IMR-90 (cell line): ENCODE measurements around the gene NPY1R. TPM values are rescaled to one million over a fixed set of nuclear protein-coding genes. Genes with fewer than 3 reads are reported as not detected.

Source experiments
- ATAC-seq: fragments of 200-7000 bp; cut with Tn5 transposase; 2 replicates; pipeline ENCODE4 v1.9.1; 2020; ENCODE audit warnings: low read depth, mild to moderate bottlenecking, moderate library complexity
- BruUV-seq: library from RNA; stranded (reverse); fragments of 400-500 nt; replicated peaks from 2 replicates; lab custom pipeline; 2021; lab: Mats Ljungman, UMichigan
- CTCF ChIA-PET: fragments of 300-600 bp; formaldehyde crosslinking; extraction: SDS; loops from one replicate; lab custom pipeline; 2021; ENCODE audit warnings: antibody characterized with exemption; lab: Yijun Ruan, JAX
- POLR2A ChIA-PET: fragments of 300-600 bp; sonication (Branson Sonifier 250); formaldehyde crosslinking; loops from one replicate; lab custom pipeline; 2022; ENCODE audit warnings: antibody characterized with exemption; ENCODE audit not compliant: unreplicated experiment; lab: Charles Lee
- DNase-seq: peaks from one replicate; pipeline ENCODE4 v3.0.0; 2013
- H2AFZ ChIP-seq: replicated peaks from 2 replicates; pipeline ENCODE3; 2013; ENCODE audit warnings: low read length, mild to moderate bottlenecking; ENCODE audit not compliant: poor library complexity
- H2AK5ac ChIP-seq: 2 replicates; pipeline ENCODE4 v1.6.1; 2013; ENCODE audit warnings: low read depth, low read length, inconsistent platforms
- H2AK9ac ChIP-seq: replicated peaks from 2 replicates; pipeline ENCODE3; 2013; ENCODE audit warnings: mild to moderate bottlenecking, low read depth, low read length, moderate library complexity; ENCODE audit not compliant: poor library complexity
- H2BK120ac ChIP-seq: 2 replicates; pipeline ENCODE4 v1.6.1; 2013; ENCODE audit warnings: low read depth, low read length, inconsistent platforms
- H2BK15ac ChIP-seq: 3 replicates; pipeline ENCODE4 v1.6.1; 2013; ENCODE audit warnings: low read depth, low read length, inconsistent platforms
- H2BK20ac ChIP-seq: 2 replicates; pipeline ENCODE4 v1.6.1; 2013; ENCODE audit warnings: low read depth, mild to moderate bottlenecking, inconsistent platforms, low read length, moderate library complexity
- H2BK5ac ChIP-seq: 2 replicates; pipeline ENCODE4 v1.6.1; 2013; ENCODE audit warnings: mild to moderate bottlenecking, low read depth, low read length, inconsistent platforms; ENCODE audit not compliant: poor library complexity, severe bottlenecking
- H3K14ac ChIP-seq: replicated peaks from 2 replicates; pipeline ENCODE4 v1.6.1; 2013; ENCODE audit warnings: low read depth, low read length, inconsistent platforms
- H3K18ac ChIP-seq: 2 replicates; pipeline ENCODE4 v1.6.1; 2013; ENCODE audit warnings: low read depth, low read length, control low read depth
- H3K23ac ChIP-seq: 2 replicates; pipeline ENCODE4 v1.6.1; 2013; ENCODE audit warnings: low read depth, low read length, inconsistent platforms
- H3K27ac ChIP-seq: 2 replicates; pipeline ENCODE4 v1.5.1; 2013; ENCODE audit warnings: mild to moderate bottlenecking, control low read depth, low read length; ENCODE audit not compliant: insufficient read depth
- H3K27me3 ChIP-seq: 2 replicates; pipeline ENCODE4 v1.6.1; 2013; ENCODE audit warnings: low read length; ENCODE audit not compliant: control insufficient read depth, insufficient read depth
- H3K36me3 ChIP-seq: 2 replicates; pipeline ENCODE4 v1.6.1; 2013; ENCODE audit warnings: low read length, mixed read lengths; ENCODE audit not compliant: control insufficient read depth, insufficient read depth
- H3K4ac ChIP-seq: 2 replicates; pipeline ENCODE4 v1.6.1; 2013; ENCODE audit warnings: low read depth, low read length, inconsistent platforms
- H3K4me1 ChIP-seq: 2 replicates; pipeline ENCODE4 v1.6.1; 2013; ENCODE audit warnings: low read length, mixed read lengths; ENCODE audit not compliant: control insufficient read depth, insufficient read depth
- H3K4me2 ChIP-seq: 2 replicates; pipeline ENCODE4 v1.6.1; 2013; ENCODE audit warnings: low read depth, mild to moderate bottlenecking, control low read depth, low read length, moderate library complexity
- H3K4me3 ChIP-seq: 2 replicates; pipeline ENCODE4 v1.5.1; 2013; ENCODE audit warnings: low read depth, mild to moderate bottlenecking, control low read depth, low read length, moderate library complexity; ENCODE audit not compliant: insufficient read depth
- H3K56ac ChIP-seq: 2 replicates; pipeline ENCODE4 v1.6.1; 2013; ENCODE audit warnings: low read length, inconsistent platforms; ENCODE audit not compliant: insufficient read depth; ENCODE audit errors: extremely low read depth
- H3K79me1 ChIP-seq, 2 experiments: 2 replicates each; pipeline ENCODE4 v1.6.1; 2013; ENCODE audit warnings: low read length in 2 of 2, inconsistent platforms in 1 of 2, low read depth in 1 of 2
- H3K9ac ChIP-seq: 2 replicates; pipeline ENCODE4 v1.6.1; 2013; ENCODE audit warnings: low read depth, low read length, control low read depth
- H3K9me1 ChIP-seq: 2 replicates; pipeline ENCODE4 v1.6.1; 2013; ENCODE audit warnings: low read length, inconsistent platforms; ENCODE audit not compliant: insufficient read depth
- H3K9me3 ChIP-seq: 2 replicates; pipeline ENCODE4 v1.6.1; 2013; ENCODE audit warnings: low read length; ENCODE audit not compliant: control insufficient read depth, insufficient read depth
- H4K20me1 ChIP-seq: 2 replicates; pipeline ENCODE4 v1.6.1; 2013; ENCODE audit warnings: low read length, inconsistent platforms; ENCODE audit not compliant: insufficient read depth
- H4K5ac ChIP-seq: 2 replicates; pipeline ENCODE4 v1.6.1; 2013; ENCODE audit warnings: mild to moderate bottlenecking, low read depth, low read length, control low read depth
- H4K8ac ChIP-seq, 2 experiments: 2 replicates each; pipeline ENCODE4 v1.6.1; 2013; ENCODE audit warnings: low read depth in 2 of 2, low read length in 2 of 2, control low read depth in 1 of 2, inconsistent platforms in 1 of 2
- H4K91ac ChIP-seq: 2 replicates; pipeline ENCODE4 v1.6.1; 2013; ENCODE audit warnings: low read depth, low read length, inconsistent platforms; ENCODE audit not compliant: insufficient read depth
- ELK1 ChIP-seq: fragments of 150-350 bp; IDR thresholded peaks from 2 replicates; pipeline ENCODE4 v1.6.1; 2016; ENCODE audit warnings: low read depth, mild to moderate bottlenecking, low read length, moderate library complexity, borderline replicate concordance
- FOS ChIP-seq: fragments of 150-350 bp; IDR thresholded peaks from 2 replicates; pipeline ENCODE4 v1.6.1; 2016; ENCODE audit warnings: low read depth, low read length
- POLR2A ChIP-seq: IDR thresholded peaks from 2 replicates; pipeline ENCODE4 v1.6.1; 2012; ENCODE audit warnings: mild to moderate bottlenecking, low read depth, low read length
- WGBS, 2 experiments: methylation state at CpG; one replicate each; pipeline versions ENCODE4 v1.1.5 to v1.1.7; 2013; ENCODE audit warnings: missing lambda C conversion rate in 2 of 2; ENCODE audit not compliant: insufficient read length in 1 of 2; ENCODE audit errors: extremely low coverage in 2 of 2; 5-methylcytosine and 5-hydroxymethylcytosine counted together
- dilution Hi-C: fragments of 300-500 bp; cut with HindIII; formaldehyde crosslinking; loops from one replicate; pipeline ENCODE4 v1.14.3; 2018; ENCODE audit warnings: low sequenced_read_pairs; ENCODE audit not compliant: unreplicated experiment
- in situ Hi-C: fragments of 300-500 bp; cut with MboI; formaldehyde crosslinking; loops from 3 replicates; pipeline ENCODE4 v1.14.3; 2019; ENCODE audit warnings: low sequenced_read_pairs, inconsistent platforms, mixed read lengths
- intact Hi-C: fragments of 100-400 bp; cut with micrococcal nuclease; formaldehyde crosslinking; loops from 2 replicates; pipeline ENCODE4 v1.10.0; 2022
- polyA plus RNA-seq, 3 experiments: library from polyadenylated mRNA; depleted of rRNA; stranded (reverse); fragments of >200 nt; gene quantifications; 2 replicates each; pipeline ENCODE4 v1.2.3, GENCODE V29; 2012; ENCODE audit warnings: low replicate concordance in 1 of 3
- total RNA-seq: library from RNA; depleted of rRNA; stranded (reverse); fragments of >200 nt; gene quantifications from 2 replicates; pipeline ENCODE4 v1.2.3, GENCODE V29; 2012
- TF ChIP-seq, protein P1 (sequence below): conservative IDR thresholded peaks from 2 replicates; pipeline ENCODE4 v1.5.1; 2012; ENCODE audit warnings: mild to moderate bottlenecking, low read depth, low read length, improper control_type of control experiment

The NPY1R gene
- total and polyA plus RNA-seq, 2 of the 4 experiments (the other 2 are of a cell fraction): under 0.01 TPM; not detected in 1

- Histone ChIP-seq H2AFZ (no peak overlapping the region), H3K23ac (no peak overlapping the region), H3K14ac (no peak overlapping the region), H2BK120ac (no peak overlapping the region), H4K5ac (no peak overlapping the region), H3K9ac (no peak overlapping the region), H3K4ac (no peak overlapping the region), H3K27me3 (no peaks in the 10 kb centered on the region), H3K36me3 (no peaks in the 10 kb centered on the region), H3K18ac (no peak overlapping the region), H4K8ac (no peak overlapping the region), H3K9me3 (no peaks in the 10 kb centered on the region), H2AK9ac (no peak overlapping the region), H3K4me1 (no peaks in the 10 kb centered on the region), H4K91ac (no peak overlapping the region), H3K27ac (no peak overlapping the region), H3K4me3 (no peak overlapping the region), H3K56ac (no peak overlapping the region), H2AK5ac (no peak overlapping the region), H4K20me1 (no peaks in the 10 kb centered on the region), H3K9me1 (no peaks in the 10 kb centered on the region), H3K4me2 (no peak overlapping the region), H2BK5ac (no peak overlapping the region), H3K79me1 (no peaks in the 10 kb centered on the region), H2BK20ac (no peak overlapping the region), H2BK15ac (no peak overlapping the region)
- no TSS peak for BruUV-seq
- ChIA-PET POLR2A (no interaction called here), CTCF (no interaction called here)
- ATAC-seq: no peak
- in situ Hi-C loops (no loop called here), intact Hi-C loops (no loop called here), dilution Hi-C loops (no loop called here)
- WGBS, 2 experiments: no CpG with 5 or more reads among the region's 3 CpGs
- DNase-seq: no peak
- TF ChIP-seq FOS (no peak), ELK1 (no peak), POLR2A (no peak)
- TF ChIP-seq, protein P1, sequence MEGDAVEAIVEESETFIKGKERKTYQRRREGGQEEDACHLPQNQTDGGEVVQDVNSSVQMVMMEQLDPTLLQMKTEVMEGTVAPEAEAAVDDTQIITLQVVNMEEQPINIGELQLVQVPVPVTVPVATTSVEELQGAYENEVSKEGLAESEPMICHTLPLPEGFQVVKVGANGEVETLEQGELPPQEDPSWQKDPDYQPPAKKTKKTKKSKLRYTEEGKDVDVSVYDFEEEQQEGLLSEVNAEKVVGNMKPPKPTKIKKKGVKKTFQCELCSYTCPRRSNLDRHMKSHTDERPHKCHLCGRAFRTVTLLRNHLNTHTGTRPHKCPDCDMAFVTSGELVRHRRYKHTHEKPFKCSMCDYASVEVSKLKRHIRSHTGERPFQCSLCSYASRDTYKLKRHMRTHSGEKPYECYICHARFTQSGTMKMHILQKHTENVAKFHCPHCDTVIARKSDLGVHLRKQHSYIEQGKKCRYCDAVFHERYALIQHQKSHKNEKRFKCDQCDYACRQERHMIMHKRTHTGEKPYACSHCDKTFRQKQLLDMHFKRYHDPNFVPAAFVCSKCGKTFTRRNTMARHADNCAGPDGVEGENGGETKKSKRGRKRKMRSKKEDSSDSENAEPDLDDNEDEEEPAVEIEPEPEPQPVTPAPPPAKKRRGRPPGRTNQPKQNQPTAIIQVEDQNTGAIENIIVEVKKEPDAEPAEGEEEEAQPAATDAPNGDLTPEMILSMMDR: no peak
Observed at GRCh38 chr4:163280703-163281519, 51.5 kb downstream of the NPY1R start.
